Vagina (tissue), 2 donors: ENCODE data around the gene KIAA2012.

Experiments
- POLR2AphosphoS5 ChIP-seq, 2 donors: sonication (generic); formaldehyde crosslinking; IDR thresholded peaks; one replicate each; pipeline ENCODE4 v1.9.0; 2017; ENCODE audit warnings: antibody characterized with exemption in 2 of 2, mild to moderate bottlenecking in 2 of 2, low read depth in 1 of 2; ENCODE audit not compliant: insufficient read depth in 1 of 2
- TF ChIP-seq, protein P1 (sequence below), 3 experiments: fragments of 450-650 bp in 2 of 3; fragments of 200-600 bp in 1 of 3; sonication (generic) in 1 of 3; IDR thresholded peaks; one replicate each; pipeline ENCODE4 v1.5.1; 2017 to 2019; ENCODE audit warnings: antibody characterized with exemption in 3 of 3, mild to moderate bottlenecking in 2 of 3, moderate library complexity in 2 of 3

GRCh38 chr2:202094426-202094986 lies 21.5 kb downstream of the KIAA2012 start:
- no peak for TF ChIP-seq POLR2AphosphoS5 (IDR thresholded peaks at IDR 0.05; ENCODE audit: insufficient read depth in 1 of 2, low read depth in 1 of 2)
- TF ChIP-seq, protein P1, sequence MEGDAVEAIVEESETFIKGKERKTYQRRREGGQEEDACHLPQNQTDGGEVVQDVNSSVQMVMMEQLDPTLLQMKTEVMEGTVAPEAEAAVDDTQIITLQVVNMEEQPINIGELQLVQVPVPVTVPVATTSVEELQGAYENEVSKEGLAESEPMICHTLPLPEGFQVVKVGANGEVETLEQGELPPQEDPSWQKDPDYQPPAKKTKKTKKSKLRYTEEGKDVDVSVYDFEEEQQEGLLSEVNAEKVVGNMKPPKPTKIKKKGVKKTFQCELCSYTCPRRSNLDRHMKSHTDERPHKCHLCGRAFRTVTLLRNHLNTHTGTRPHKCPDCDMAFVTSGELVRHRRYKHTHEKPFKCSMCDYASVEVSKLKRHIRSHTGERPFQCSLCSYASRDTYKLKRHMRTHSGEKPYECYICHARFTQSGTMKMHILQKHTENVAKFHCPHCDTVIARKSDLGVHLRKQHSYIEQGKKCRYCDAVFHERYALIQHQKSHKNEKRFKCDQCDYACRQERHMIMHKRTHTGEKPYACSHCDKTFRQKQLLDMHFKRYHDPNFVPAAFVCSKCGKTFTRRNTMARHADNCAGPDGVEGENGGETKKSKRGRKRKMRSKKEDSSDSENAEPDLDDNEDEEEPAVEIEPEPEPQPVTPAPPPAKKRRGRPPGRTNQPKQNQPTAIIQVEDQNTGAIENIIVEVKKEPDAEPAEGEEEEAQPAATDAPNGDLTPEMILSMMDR (IDR thresholded peaks at IDR 0.05) = no peak
